ENCODE data around the gene KATNAL1. TPM values are rescaled to one million over a fixed set of nuclear protein-coding genes. Genes with fewer than 3 reads are reported as not detected.

The KATNAL1 gene
- total RNA-seq, 4 donors from 2014 or later, result 3.1 to 15.2 (median 4.2) TPM

GRCh38 chr13:30156270-30156669, 151.1 kb downstream of the KATNAL1 start:
- H3K4me3 ChIP-seq (ENCODE audit: low read depth, poor library complexity, severe bottlenecking), result no peak overlapping the region
- TF ChIP-seq CTCF (IDR thresholded peaks at IDR 0.05) (no peak), POLR2A (IDR thresholded peaks at IDR 0.05) (no peak)
- intact Hi-C loops (cut with DNase I; ENCODE audit: low total_unique reads), result no loop called here
- DNase-seq (ENCODE audit: low spot score in 2 of 2), result no peak
- 69 to 78% methylated on average over 6 of the region's 6 CpGs for WGBS, 2 donors

- WGBS, 2 donors, result 91 to 94% methylated on average over 10 of the region's 10 CpGs
- TF ChIP-seq POLR2A (IDR thresholded peaks at IDR 0.05) (no peak), CTCF (IDR thresholded peaks at IDR 0.05) (no peak)
- no peak overlapping the region for H3K4me3 ChIP-seq (ENCODE audit: low read depth, poor library complexity, severe bottlenecking)
- no peak for DNase-seq (ENCODE audit: low spot score in 2 of 2)
- intact Hi-C loops (cut with DNase I; ENCODE audit: low total_unique reads), result no loop called here
Measured at GRCh38 chr13:30154931-30155330, 152.4 kb downstream of the KATNAL1 start.

GRCh38 chr13:30154531-30154930, 152.8 kb downstream of the KATNAL1 start:
- TF ChIP-seq CTCF (IDR thresholded peaks at IDR 0.05) (no peak), POLR2A (IDR thresholded peaks at IDR 0.05) (no peak)
- DNase-seq (ENCODE audit: low spot score in 2 of 2), result no peak
- no peak overlapping the region for H3K4me3 ChIP-seq (ENCODE audit: low read depth, poor library complexity, severe bottlenecking)
- 92 to 95% methylated on average over 20 of the region's 20 CpGs for WGBS, 2 donors
- intact Hi-C loops (cut with DNase I; ENCODE audit: low total_unique reads), result no loop called here

GRCh38 chr13:30153545-30154426, 153.6 kb downstream of the KATNAL1 start:
- WGBS, 2 donors, result 66 to 76% methylated on average over 26 to 30 of the region's 35 CpGs
- intact Hi-C loops (cut with DNase I; ENCODE audit: low total_unique reads), result no loop called here
- H3K4me3 ChIP-seq (ENCODE audit: low read depth, poor library complexity, severe bottlenecking), result no peak overlapping the region
- DNase-seq (ENCODE audit: low spot score in 2 of 2), result no peak
- TF ChIP-seq POLR2A (IDR thresholded peaks at IDR 0.05), result no peak
- TF ChIP-seq CTCF (IDR thresholded peaks at IDR 0.05), result no peak

Other genes with a start within 250 kb of the KATNAL1 start
- gene UBE2L5, start 114.9 kb upstream of the KATNAL1 start, total RNA-seq, result under 1 TPM in 2 of 4 donors, not detected in 2; 0.13 to 0.20 TPM
- gene HMGB1, start 158.4 kb upstream of the KATNAL1 start, total RNA-seq, result 100 to 1,000 TPM; 158 to 262 (median 208) TPM